ENCODE results near the gene RBFOX2. TPM values are rescaled to one million over a fixed set of nuclear protein-coding genes. Genes with fewer than 3 reads are reported as not detected.

The RBFOX2 gene
- total and polyA plus RNA-seq, 2 experiments from 2014 or later: 88.8 to 131 TPM

GRCh38 chr22:36053242-36054147 is 24.9 kb upstream of the RBFOX2 start (continued):
- TF ChIP-seq CTCF (conservative IDR thresholded peaks at IDR 0.05; ENCODE audit: low read depth in 2 of 2): no peak
- no peak for TF ChIP-seq POLR2AphosphoS5 (IDR thresholded peaks at IDR 0.05; ENCODE audit: low read depth)
- TF ChIP-seq EZH2 (IDR thresholded peaks at IDR 0.05; ENCODE audit: low read depth, unreplicated experiment): no peak

GRCh38 chr22:36052505-36052941 is 23.9 kb upstream of the RBFOX2 start:
- Histone ChIP-seq H4K20me1 (replicated peaks; ENCODE audit: insufficient read depth) (no peaks in the 10 kb centered on the region), H3K79me2 (replicated peaks; ENCODE audit: insufficient read depth) (no peaks in the 10 kb centered on the region), H3K4me2 (no peak overlapping the region), H2AFZ (peak overlapping the region; percentile 98), H3K36me3 (ENCODE audit: insufficient read depth) (no peaks in the 10 kb centered on the region), H3K27me3 (ENCODE audit: insufficient read depth) (no peaks in the 10 kb centered on the region), H3K9me2 (ENCODE audit: insufficient read depth) (no peaks in the 10 kb centered on the region), H3K4me1 (ENCODE audit: insufficient read depth) (peaks cover 5% of the 10 kb centered on the region), H3K4me3 (no peak overlapping the region), H3F3A (replicated peaks; ENCODE audit: low read depth) (no peaks in the 10 kb centered on the region), H3K27ac (ENCODE audit: low read depth) (no peak overlapping the region)
- no peak for DNase-seq (ENCODE audit: low spot score)
- TF ChIP-seq POLR2AphosphoS5 (IDR thresholded peaks at IDR 0.05; ENCODE audit: low read depth) (no peak), CREB1 (CRISPR knock-in tag; IDR thresholded peaks at IDR 0.05; ENCODE audit: low read depth) (no peak), REST (IDR thresholded peaks at IDR 0.05; ENCODE audit: unreplicated experiment) (no peak)
- Mint-ChIP-seq H3K4me3 (no peak overlapping the region), H3K27me3 (ENCODE audit: insufficient read depth, low read depth, poor library complexity) (peaks cover 11% of the 10 kb centered on the region), H3K9me3 (peaks cover 4% of the 10 kb centered on the region; the same call in 2 of the 3 replicates), H3K4me1 (peaks cover 25% of the 10 kb centered on the region), H3K27ac (peak overlapping the region; percentile 68; the same call in 1 of the 2 replicates), H3K36me3 (ENCODE audit: low read depth) (no peaks in the 10 kb centered on the region; the same call in 2 of the 3 replicates)
- no peak; the same call in 2 of the 3 replicates for ATAC-seq

- no peaks in the 10 kb centered on the region for H3K9me3 Mint-ChIP-seq
- TF ChIP-seq ZNF331 (CRISPR knock-in tag; IDR thresholded peaks at IDR 0.05; ENCODE audit: low read depth) (no peak), JUNB (IDR thresholded peaks at IDR 0.05; ENCODE audit: unreplicated experiment) (no peak), EZH2phosphoT487 (IDR thresholded peaks at IDR 0.05; ENCODE audit: unreplicated experiment) (no peak), CREB1 (CRISPR knock-in tag; IDR thresholded peaks at IDR 0.05; ENCODE audit: low read depth) (no peak), POLR2AphosphoS5 (IDR thresholded peaks at IDR 0.05; ENCODE audit: low read depth) (no peak), ZNF114 (CRISPR knock-in tag; IDR thresholded peaks at IDR 0.05) (no peak), CTCF (conservative IDR thresholded peaks at IDR 0.05; ENCODE audit: low read depth in 2 of 2) (no peak), EZH2 (IDR thresholded peaks at IDR 0.05; ENCODE audit: low read depth, unreplicated experiment) (no peak), NANOG (IDR thresholded peaks at IDR 0.05; ENCODE audit: borderline replicate concordance) (no peak)
These were observed 21.0 kb upstream of the RBFOX2 start for GRCh38 chr22:36049678-36049997.

More at GRCh38 chr22:36049678-36049997, 21.0 kb upstream of the RBFOX2 start:
- no peak overlapping the region for H3K4me3 Mint-ChIP-seq
- no peaks in the 10 kb centered on the region for H4K20me1 ChIP-seq (replicated peaks; ENCODE audit: insufficient read depth)
- H3K4me1 Mint-ChIP-seq: peaks cover 11% of the 10 kb centered on the region
- H3K27ac ChIP-seq (ENCODE audit: low read depth): no peak overlapping the region
- H2AFZ ChIP-seq: no peak overlapping the region
- H3K27me3 ChIP-seq (ENCODE audit: insufficient read depth): no peaks in the 10 kb centered on the region
- H3K27me3 Mint-ChIP-seq (ENCODE audit: insufficient read depth, low read depth, poor library complexity): peaks cover 14% of the 10 kb centered on the region
- no peak overlapping the region for H3K27ac Mint-ChIP-seq
- no peak overlapping the region for H3K4me3 ChIP-seq
- DNase-seq (ENCODE audit: low spot score) (no peak), ATAC-seq (no peak)
- H3K36me3 Mint-ChIP-seq (ENCODE audit: low read depth): no peaks in the 10 kb centered on the region; the same call in 2 of the 3 replicates
- H3K36me3 ChIP-seq (ENCODE audit: insufficient read depth): no peaks in the 10 kb centered on the region
- no peaks in the 10 kb centered on the region for H3F3A ChIP-seq (replicated peaks; ENCODE audit: low read depth)
- H3K4me1 ChIP-seq (ENCODE audit: insufficient read depth): peaks cover 5% of the 10 kb centered on the region
- H3K4me2 ChIP-seq: no peak overlapping the region
- no peaks in the 10 kb centered on the region for H3K9me2 ChIP-seq (ENCODE audit: insufficient read depth)
- H3K79me2 ChIP-seq (replicated peaks; ENCODE audit: insufficient read depth): no peaks in the 10 kb centered on the region

All from GM23338 (cell line).